Measurements from ENCODE around the gene ZNF154.
A peak's percentile ranks its signal among the peaks of the same experiment; 100 is the strongest.

Gene ZNF154

DNA sequence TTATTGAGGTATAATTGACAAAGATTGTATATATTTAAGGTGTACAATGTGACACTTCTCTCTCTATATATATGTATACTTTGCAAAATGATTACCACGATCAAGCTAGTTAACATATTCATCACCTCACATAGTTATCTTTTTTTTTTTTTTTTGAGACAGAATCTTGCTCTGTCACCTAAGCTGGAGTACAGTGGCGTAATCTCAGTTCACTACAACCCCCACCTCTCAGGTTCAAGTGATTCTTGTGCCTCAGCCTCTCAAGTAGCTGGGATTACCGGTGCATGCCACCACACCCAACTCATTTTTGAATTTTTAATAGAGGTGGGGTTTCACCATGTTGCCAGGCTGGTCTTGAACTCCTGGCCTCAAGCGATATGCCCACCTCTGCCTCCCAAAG lies 36.5 kb downstream of the ZNF154 start:
- no peak for DNase-seq

DNA sequence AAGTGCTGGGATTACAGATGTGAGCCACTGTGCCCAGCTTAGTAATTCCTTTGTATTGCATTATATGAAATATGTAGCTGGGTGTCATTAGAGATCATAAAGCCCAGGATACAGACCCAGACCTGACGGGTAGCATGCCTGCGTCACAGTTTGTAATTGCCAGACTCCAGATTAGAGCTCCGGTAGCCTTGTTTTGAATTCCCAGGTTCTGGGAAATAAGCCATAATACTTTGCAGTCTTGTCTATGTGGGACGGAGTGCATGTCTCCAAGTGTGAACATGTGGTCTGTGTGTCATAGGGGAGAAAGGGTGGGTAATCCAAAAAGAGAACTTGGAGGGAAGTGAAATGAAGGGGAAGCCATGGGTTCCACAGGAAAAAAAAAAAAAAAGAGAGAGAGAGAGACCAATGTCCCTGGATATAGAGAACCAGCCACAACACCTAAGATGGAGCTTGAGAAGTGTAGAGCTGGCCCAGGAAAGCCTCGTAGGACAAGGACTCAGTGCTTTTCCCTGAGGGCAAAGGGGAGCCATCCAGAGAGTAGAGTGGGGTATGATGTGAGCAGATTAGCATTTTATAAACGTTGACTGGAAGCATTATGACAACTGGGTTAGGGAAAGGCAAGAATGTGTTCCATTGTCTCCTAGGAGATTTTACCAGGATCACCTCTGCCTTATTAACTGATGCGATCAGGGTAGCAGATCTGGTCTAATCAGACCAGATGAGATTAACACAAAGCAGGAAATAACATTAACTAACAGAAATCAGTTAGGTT lies 37.7 kb downstream of the ZNF154 start:
- no peak for DNase-seq

DNA sequence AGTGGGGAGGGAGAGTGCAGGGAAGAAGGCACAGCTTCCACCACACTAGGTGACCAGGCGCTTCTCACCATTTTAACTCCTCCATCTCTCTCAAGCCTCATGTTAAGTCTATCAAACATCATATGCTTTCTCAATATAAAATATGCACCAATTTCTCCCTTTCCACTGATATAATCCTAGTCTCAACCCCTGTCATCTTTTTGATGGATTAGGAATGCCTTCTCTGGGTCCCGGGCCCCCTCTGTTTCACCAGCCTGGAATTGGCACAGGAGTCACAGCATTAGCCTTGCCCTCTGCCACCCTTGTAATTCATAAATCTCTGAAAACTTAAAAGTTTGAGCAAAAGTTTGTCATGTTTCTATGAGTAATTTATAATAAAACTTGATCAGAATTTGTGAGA lies 40.4 kb downstream of the ZNF154 start, which contains the start of gene ZSCAN4:
Gene ZSCAN4 (plus strand): TSS at position 301 of the 400 bp plus-strand sequence. CDS start 7,211 bp downstream, outside the sequence.
- DNase-seq = no peak

DNA sequence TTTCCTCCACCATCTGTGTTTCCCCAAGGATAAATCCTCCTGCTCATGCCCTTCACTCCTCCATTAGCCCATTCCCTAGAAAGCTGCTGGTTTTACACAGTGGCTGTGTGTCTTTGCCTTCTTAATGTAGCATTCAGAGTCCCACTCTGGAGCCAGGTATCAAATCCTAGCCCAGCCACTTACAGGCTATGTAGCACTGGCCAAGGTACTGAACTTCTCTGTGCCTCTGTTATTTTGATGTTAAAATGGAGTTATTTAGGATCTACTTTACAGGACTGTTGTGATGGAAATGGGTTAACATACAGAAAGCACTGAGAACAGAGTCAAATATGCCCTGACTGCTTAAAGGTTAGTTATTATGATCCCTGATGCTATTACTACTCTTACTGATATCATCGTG lies 41.8 kb downstream of the ZNF154 start:
- DNase-seq = no peak

DNA sequence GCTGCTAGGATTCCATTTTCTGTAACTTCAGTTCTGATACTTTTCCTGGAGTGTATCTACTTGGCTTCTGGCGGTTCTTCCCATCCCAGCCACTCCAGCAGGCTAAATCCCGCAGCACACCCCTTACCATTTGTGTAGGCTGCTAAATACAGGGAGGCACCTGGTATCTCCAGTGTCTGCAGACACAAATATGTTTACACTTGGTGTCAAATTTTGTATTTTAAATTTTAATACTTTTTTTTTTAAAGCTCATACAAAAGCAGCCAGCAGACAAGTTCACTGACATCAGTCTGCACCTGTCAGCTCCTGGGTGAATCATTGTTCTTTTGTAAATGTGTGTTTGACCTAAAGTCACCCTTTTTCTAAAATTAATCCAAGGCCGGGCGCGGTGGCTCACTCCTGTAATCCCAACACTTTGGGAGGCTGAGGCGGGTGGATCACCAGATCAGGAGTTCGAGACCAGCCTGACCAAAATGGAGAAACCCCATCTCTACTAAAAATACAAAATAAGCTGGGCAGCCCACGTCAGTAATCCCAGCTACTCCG lies 43.7 kb downstream of the ZNF154 start:
- no peak for DNase-seq

DNA sequence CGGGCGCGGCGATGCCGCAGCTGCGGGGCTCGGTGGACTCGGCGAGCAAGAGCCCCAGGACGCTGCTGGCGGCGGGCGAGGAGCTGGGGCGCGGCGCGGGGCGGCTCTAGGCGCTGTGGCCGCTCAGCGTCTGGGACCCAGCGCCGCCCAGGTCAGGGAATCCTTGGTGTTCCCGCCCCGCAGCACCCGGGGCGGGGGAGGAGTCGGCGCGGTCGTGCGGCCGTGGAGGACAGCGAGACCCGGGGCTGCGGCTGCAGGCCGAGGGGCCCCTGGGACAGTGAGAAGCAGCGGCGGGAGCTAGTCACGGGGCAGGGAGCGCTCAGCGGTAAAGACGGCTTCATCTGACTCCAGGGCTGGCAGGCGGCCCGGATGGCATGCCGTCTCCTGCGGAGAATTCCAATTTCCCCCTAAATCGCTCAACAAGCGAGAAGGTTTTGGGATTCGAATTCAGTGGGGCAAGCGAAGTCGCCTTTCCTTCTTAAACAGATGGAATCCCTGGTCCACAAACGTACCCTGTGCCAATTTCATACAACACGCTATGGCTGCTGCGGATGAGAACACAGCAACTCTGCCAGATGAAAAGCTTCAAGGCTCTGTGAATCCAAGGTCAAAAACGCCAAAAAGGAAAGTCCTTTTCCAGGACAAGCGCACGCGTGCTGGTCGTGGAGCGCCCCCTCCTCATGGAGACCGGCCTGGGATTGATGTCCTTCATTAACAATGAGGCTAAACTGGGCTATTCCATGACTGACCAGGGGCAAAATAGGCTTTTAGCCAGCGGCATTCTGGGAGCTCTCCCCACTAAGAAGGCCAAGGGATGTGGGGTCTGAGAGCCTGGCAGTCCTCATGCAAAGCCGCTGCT lies 44.5 kb downstream of the ZNF154 start:
- DNase-seq = peak; percentile 28

DNA sequence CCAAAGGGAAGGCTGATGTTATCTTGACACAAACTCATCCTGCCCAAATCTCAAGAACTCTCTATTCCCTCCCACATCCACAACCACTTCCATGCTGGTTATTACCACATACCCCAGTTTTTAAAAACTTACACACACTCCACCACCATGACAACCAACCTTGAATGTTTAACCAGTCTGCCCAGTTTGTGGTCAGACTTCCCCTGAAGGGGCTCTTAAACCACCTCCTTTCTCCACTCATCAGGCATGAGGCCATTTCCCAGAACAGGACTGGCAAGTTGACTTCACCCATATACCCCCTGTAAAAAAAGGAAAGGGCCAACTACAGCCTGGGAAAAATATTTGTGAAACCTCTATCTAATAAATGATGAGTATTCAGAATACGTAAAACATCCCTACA lies 52.7 kb downstream of the ZNF154 start:
- DNase-seq = peak; percentile 10

DNA sequence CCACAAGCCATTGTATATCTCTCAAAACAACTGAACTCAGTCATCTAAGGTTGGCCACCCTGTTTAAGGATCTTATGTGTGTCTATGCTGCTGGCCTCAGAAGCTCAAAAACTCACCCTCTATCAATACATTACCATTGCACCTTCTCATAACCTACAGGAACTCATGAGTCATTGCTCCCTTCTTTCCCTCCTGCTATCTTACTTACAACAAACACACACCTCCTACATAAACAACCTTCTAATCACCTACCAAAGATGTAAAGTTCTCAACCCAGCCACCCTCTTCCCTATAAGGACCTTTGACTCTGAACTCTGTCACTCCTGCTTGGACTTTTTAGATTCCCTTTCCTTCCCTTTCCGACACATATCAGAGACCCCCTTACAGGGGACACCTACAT lies 53.6 kb downstream of the ZNF154 start:
- DNase-seq = no peak

DNA sequence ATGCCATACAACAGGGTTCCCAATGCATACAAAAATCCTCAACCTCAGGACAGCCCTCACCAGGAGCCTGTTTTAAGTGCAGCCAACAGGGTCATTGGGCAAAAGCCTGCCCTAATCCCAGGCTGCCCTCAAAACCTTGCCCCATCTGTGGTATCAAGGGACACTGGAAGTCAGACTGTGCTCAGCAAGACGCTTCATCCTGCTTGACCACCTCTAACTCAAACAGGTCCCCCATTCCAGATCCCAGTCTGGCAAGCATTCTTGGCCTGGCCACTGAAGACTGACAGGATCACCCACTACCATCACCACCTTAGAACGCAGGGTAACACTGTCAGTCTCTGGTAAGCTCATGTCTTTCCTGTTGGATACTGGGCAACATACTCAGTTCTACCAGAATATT lies 55.3 kb downstream of the ZNF154 start:
- no peak for DNase-seq

DNA sequence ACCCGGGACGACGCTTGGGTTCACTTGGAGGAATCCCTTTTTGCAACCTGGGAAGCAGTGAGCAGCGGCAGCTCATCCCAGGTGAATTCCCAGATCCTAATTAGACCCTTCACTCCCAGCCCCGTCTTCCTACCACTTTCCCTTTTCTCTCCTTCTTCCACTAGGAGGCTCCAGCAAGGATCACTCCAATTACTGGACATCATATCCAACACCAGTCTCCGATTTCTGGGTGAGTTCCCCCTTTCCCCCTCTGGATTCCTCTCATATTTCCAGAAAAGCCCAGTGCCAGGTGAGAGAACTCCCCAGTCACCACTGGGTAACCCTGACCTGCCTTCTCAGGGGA lies 57.4 kb downstream of the ZNF154 start:
- DNase-seq = peak; percentile 60

DNA sequence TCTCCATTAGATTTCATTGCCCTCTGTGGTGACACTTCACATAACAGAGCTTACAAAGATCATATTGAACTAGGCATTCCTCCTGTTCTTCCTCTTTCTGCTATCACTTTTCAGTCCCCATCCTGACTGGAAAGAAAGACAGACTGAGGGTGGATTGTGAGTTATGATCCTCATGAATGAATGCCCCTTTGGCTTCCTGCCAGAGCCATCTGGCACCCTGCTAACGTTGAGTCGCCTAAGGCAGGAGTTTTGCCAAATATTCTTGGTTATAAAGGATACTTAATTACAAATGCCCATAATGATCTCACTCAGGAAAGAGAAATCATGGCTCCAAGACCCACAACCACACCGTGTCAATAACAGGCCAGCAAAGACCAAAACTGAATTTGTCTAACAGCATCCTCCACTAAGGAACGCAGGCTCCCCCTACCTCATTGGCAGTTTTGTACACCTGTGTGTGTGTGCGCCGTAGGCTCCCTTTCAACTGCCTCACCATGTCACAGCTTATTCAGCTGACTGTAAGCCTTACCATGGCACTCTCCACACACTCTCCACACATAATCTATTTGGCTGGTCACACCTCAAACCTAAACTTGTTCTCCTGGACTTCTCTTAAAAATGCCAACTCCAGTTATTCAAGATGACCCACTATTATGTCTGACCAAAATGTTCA lies 60.5 kb downstream of the ZNF154 start:
- DNase-seq = no peak
